ENCODE data around the gene KIF21A. TPM values are rescaled to one million over a fixed set of nuclear protein-coding genes. Genes with fewer than 3 reads are reported as not detected.

KIF21A gene
- total RNA-seq, 1 experiment from 2014 or later, result 3.3 TPM

GRCh38 chr12:39386335-39386734 lies 56.6 kb downstream of the KIF21A start:
- intact Hi-C loops (cut with micrococcal nuclease; ENCODE audit: unreplicated experiment), result no loop called here
- no peak for TF ChIP-seq EZH2 (IDR thresholded peaks at IDR 0.05; ENCODE audit: borderline replicate concordance, low read depth, low read length, poor library complexity, severe bottlenecking)
- TF ChIP-seq, protein P1, sequence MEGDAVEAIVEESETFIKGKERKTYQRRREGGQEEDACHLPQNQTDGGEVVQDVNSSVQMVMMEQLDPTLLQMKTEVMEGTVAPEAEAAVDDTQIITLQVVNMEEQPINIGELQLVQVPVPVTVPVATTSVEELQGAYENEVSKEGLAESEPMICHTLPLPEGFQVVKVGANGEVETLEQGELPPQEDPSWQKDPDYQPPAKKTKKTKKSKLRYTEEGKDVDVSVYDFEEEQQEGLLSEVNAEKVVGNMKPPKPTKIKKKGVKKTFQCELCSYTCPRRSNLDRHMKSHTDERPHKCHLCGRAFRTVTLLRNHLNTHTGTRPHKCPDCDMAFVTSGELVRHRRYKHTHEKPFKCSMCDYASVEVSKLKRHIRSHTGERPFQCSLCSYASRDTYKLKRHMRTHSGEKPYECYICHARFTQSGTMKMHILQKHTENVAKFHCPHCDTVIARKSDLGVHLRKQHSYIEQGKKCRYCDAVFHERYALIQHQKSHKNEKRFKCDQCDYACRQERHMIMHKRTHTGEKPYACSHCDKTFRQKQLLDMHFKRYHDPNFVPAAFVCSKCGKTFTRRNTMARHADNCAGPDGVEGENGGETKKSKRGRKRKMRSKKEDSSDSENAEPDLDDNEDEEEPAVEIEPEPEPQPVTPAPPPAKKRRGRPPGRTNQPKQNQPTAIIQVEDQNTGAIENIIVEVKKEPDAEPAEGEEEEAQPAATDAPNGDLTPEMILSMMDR (conservative IDR thresholded peaks at IDR 0.05; ENCODE audit: low read depth, low read length), result no peak
- H3K36me3 ChIP-seq (ENCODE audit: insufficient read depth, low read length, poor library complexity, severe bottlenecking), result no peaks in the 10 kb centered on the region
- no peaks in the 10 kb centered on the region for H3K9me3 ChIP-seq (ENCODE audit: low read depth, low read length, poor library complexity, severe bottlenecking)
- ChIA-PET CTCF (no interaction called here), POLR2A (ENCODE audit: low non-redundant PET) (no interaction called here)
- no peaks in the 10 kb centered on the region for H3K27me3 ChIP-seq (replicated peaks; ENCODE audit: insufficient read depth, low read depth, low read length, poor library complexity)
- no peaks in the 10 kb centered on the region for H3K4me1 ChIP-seq (ENCODE audit: insufficient read depth, low read length, poor library complexity, severe bottlenecking)
- DNase-seq (ENCODE audit: low spot score), result no peak
- BruUV-seq (replicated peaks), result no TSS peak
- no peak overlapping the region for H3K4me3 ChIP-seq (ENCODE audit: low read depth, low read length, poor library complexity, severe bottlenecking)
- H3K27ac ChIP-seq (ENCODE audit: low read depth, low read length, poor library complexity, severe bottlenecking), result no peak overlapping the region

DNA sequence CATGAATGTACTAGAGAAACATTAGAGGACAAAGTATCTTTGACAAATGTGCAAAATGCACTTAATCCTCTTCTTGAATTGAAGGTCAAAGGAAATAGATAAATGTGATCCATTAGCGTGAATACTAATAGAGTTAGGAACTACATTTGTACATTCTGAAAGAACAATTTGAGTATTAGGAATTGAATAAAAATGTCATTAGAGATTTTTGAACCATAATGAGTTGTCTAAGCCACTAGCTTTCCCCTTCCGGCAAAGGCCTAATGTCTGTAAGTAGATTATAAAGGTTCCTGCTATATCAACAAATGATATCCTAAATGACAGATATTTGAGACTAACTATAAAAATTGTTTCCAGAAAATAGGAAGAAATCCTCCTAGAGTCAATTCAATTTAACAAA lies 59.8 kb downstream of the KIF21A start:
- POLR2A ChIA-PET (ENCODE audit: low non-redundant PET), result no interaction called here
- TF ChIP-seq, protein P1 (conservative IDR thresholded peaks at IDR 0.05; ENCODE audit: low read depth, low read length), result no peak
- no peak for TF ChIP-seq EZH2 (IDR thresholded peaks at IDR 0.05; ENCODE audit: borderline replicate concordance, low read depth, low read length, poor library complexity, severe bottlenecking)
- no TSS peak for BruUV-seq (replicated peaks)

GRCh38 chr12:39380090-39380489 lies 62.8 kb downstream of the KIF21A start:
- Histone ChIP-seq H3K9me3 (ENCODE audit: low read depth, low read length, poor library complexity, severe bottlenecking) (no peaks in the 10 kb centered on the region), H3K27ac (ENCODE audit: low read depth, low read length, poor library complexity, severe bottlenecking) (no peak overlapping the region), H3K4me3 (ENCODE audit: low read depth, low read length, poor library complexity, severe bottlenecking) (no peak overlapping the region), H3K27me3 (replicated peaks; ENCODE audit: insufficient read depth, low read depth, low read length, poor library complexity) (no peaks in the 10 kb centered on the region), H3K36me3 (ENCODE audit: insufficient read depth, low read length, poor library complexity, severe bottlenecking) (no peaks in the 10 kb centered on the region), H3K4me1 (ENCODE audit: insufficient read depth, low read length, poor library complexity, severe bottlenecking) (no peaks in the 10 kb centered on the region)
- CTCF ChIA-PET, result no interaction called here
- intact Hi-C loops (cut with micrococcal nuclease; ENCODE audit: unreplicated experiment), result no loop called here
- TF ChIP-seq, protein P1 (conservative IDR thresholded peaks at IDR 0.05; ENCODE audit: low read depth, low read length), result no peak
- TF ChIP-seq EZH2 (IDR thresholded peaks at IDR 0.05; ENCODE audit: borderline replicate concordance, low read depth, low read length, poor library complexity, severe bottlenecking), result no peak
- no peak for DNase-seq (ENCODE audit: low spot score)
- no TSS peak for BruUV-seq (replicated peaks)
- POLR2A ChIA-PET (ENCODE audit: low non-redundant PET), result no interaction called here

More for the DNA sequence above, 59.8 kb downstream of the KIF21A start:
- H3K27me3 ChIP-seq (replicated peaks; ENCODE audit: insufficient read depth, low read depth, low read length, poor library complexity), result no peaks in the 10 kb centered on the region
- H3K4me3 ChIP-seq (ENCODE audit: low read depth, low read length, poor library complexity, severe bottlenecking), result no peak overlapping the region
- CTCF ChIA-PET, result no interaction called here
- no peaks in the 10 kb centered on the region for H3K4me1 ChIP-seq (ENCODE audit: insufficient read depth, low read length, poor library complexity, severe bottlenecking)
- no peaks in the 10 kb centered on the region for H3K9me3 ChIP-seq (ENCODE audit: low read depth, low read length, poor library complexity, severe bottlenecking)
- H3K36me3 ChIP-seq (ENCODE audit: insufficient read depth, low read length, poor library complexity, severe bottlenecking), result no peaks in the 10 kb centered on the region
- H3K27ac ChIP-seq (ENCODE audit: low read depth, low read length, poor library complexity, severe bottlenecking), result no peak overlapping the region
- intact Hi-C loops (cut with micrococcal nuclease; ENCODE audit: unreplicated experiment), result no loop called here
- DNase-seq (ENCODE audit: low spot score), result no peak
